ENCODE measurements around the gene HTR3C. TPM values are rescaled to one million over a fixed set of nuclear protein-coding genes. Genes with fewer than 3 reads are reported as not detected.
"Not testable (repeated sequence)": the region's sequence is repeated elsewhere in the genome, so short reads cannot be mapped to it uniquely, and the experiment has no call there.

Gene HTR3C, protein sequence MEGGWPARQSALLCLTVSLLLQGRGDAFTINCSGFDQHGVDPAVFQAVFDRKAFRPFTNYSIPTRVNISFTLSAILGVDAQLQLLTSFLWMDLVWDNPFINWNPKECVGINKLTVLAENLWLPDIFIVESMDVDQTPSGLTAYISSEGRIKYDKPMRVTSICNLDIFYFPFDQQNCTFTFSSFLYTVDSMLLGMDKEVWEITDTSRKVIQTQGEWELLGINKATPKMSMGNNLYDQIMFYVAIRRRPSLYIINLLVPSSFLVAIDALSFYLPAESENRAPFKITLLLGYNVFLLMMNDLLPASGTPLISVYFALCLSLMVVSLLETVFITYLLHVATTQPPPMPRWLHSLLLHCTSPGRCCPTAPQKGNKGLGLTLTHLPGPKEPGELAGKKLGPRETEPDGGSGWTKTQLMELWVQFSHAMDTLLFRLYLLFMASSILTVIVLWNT
- not detected in 2 replicates for total RNA-seq (2014; rRNA removed; shearing (Covaris generic))

DNA sequence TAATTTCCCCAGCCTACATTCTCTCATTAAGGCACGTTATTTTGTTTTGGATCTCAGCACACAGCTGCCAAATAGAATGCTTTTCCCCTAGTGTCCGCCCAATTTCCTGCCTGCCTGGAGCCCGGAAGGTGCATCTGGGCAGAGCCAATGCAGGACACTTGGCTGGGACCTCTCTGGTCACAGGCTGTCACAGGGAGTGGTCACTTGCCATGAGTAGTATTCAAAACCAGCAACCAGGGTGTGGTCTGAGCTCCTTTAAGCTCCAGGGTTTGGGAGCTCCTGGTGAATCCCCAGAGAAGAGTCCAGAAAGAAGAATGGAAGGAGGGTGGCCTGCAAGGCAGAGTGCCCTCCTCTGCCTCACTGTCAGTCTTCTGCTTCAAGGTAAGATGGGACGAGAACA is at the start of gene HTR3C:
Gene HTR3C (plus strand): TSS at position 281 of the 400 bp plus-strand sequence. CDS start 34 bp downstream, at position 315.
- no peak for DNase-seq (ENCODE audit: low read depth)

DNA sequence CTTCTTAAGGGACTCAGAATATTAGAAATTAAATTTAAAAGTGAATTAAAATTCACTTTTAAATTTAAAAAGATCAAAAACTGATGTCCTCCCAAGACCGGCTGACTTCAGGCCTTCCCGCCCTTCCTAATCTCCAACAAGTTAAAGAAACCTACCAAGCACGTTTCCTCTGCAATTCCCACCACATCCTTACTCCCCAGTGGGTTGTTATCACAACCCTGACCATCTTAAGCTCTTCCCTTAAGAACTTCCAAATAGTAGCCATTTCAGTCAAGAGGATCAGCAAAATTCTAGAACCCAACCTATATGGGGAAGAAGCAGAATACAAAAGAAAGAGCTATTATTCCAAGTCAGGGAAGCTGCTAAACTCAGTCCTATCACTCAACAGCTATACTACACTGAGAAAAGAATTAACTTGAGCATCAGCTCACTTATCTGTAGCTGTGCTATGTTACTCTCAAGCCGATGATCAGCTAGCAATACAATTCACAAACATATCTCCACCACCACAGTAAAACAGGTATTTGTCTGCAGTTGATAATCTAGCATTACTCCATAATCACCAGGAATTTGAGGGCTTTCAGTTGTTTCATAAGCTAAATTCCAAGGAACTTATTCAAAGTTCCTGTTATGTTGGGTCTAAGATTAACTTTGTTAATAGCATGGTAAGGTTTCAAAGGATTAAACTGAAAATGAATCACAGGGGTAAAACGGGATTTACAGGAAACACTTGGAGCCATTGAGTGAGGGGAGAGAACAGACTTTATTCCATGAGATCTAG is 49.5 kb upstream of the HTR3C start:
- no peak for DNase-seq (ENCODE audit: low read depth)

DNA sequence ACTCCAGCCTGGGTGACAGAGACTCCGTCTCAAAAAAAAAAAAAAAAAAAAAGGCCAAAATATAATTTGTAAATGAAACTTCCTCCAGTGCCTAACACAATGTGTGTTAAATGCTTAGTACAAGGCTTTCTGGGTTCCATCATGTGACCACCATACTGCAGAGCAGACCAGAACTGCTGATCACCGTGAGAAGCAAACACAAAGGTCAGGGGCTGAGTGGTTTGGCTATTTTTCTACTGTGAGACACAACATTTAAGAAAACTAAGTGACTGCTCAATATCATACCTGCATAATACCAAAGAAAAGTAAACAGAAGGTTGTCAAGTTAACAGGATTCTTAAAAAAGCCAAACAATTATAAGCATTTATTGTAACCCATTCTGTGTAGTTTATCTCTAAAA is 48.4 kb upstream of the HTR3C start:
- DNase-seq (ENCODE audit: low read depth) = no peak

DNA sequence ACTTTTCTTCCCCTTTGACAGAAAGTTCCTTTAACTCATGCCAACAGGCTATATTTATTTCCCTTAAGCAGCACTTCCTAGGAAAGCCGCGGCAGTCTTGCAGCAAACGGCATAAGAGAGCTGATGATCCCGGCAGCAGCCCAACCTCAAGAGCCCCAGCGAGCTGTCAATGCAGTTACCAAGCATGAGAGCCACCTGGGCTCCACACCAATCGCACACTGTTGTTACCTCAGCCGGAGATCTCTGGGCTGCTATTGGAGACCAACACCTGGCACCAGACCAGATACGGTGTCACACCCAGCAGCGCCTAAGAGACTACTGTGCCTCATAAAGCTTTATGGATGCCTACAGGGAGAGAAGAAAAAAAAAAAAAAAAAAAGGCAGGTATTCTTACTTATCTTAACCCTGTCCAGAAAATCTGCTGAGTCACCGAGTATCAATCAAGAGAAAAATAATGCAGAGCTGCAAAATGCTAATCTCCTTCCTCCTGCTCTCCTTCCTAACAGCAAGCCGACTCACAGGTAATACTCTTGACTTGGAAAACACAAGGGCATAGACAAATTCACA is 46.8 kb upstream of the HTR3C start:
- DNase-seq (ENCODE audit: low read depth) = peak; percentile 51

DNA sequence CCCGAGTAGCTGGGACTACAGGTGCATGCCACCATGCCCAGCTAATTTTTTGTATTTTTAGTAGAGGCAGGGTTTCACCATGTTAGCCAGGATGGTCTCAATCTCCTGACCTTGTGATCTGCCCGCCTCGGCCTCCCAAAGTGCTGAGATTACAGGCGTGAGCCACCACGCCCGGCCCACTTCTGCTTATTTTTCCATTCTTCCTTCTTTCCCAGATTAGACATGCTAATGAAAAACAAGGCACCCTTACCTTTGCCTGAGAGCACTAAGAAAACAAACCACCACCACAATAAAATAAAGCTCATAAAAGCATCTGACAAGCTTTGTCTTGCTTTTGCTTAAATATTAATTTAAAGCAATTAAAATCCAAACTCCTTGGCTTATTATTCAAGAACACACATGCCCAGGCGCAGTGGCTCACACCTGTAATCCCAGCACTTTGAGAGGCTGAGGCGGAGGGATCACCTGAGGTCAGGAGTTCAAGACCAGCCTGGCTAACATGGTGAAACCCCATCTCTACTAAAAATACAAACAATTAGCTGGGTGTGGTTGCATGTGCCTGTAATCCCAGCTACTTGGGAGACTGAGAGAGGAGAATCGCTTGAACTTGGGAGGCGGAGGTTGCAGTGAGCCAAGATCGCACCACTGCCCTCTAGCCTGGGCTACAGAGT is 45.6 kb upstream of the HTR3C start:
- DNase-seq (ENCODE audit: low read depth) = not testable (repeated sequence)

DNA sequence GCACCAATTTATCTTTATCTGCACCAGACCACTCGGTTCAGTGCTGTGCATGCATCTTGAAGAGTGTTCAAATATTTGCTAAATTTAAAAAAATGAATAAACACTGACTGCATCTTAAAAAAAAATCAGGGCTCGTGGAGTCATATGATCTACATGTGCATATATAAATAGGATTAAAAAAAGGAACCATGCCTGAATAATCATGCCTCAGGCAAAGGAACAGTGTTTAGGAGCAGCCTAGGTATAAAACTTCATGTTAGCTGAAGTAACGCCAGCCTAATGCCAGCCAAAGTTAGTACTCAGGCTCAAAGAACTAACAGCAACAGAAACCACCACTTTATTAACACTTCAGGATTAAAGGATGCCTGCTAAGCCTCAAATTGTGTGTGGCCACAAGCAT is 44.7 kb upstream of the HTR3C start:
- no peak for DNase-seq (ENCODE audit: low read depth)

DNA sequence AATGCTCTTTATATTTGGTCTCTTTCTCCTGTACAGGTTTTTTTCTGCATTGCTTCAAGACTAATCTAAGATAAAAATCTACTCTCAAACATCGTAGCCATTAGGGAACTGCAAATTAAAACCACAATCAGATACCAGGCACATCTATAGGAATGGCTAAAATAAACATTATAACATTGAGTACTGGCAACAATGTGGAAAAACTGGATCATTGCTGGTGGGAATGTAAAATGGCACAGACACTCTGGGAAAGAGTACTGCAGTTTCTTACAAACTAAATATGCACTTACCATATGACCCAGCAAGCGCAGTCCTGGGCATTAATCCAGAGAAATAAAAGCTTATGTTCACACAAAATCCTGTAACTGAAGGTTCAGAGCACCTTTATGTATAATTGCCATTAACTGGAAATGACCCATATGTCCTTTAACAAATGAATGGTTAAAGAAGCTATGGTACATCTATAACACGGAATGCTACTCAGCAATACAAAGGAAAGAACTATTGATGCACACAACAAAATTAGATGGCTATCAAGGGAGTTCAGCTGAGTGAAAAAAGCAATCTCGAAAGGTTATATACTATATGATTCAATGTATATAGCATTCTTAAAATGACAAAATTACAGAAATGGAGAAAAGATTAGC is 41.5 kb upstream of the HTR3C start:
- no peak for DNase-seq (ENCODE audit: low read depth)

DNA sequence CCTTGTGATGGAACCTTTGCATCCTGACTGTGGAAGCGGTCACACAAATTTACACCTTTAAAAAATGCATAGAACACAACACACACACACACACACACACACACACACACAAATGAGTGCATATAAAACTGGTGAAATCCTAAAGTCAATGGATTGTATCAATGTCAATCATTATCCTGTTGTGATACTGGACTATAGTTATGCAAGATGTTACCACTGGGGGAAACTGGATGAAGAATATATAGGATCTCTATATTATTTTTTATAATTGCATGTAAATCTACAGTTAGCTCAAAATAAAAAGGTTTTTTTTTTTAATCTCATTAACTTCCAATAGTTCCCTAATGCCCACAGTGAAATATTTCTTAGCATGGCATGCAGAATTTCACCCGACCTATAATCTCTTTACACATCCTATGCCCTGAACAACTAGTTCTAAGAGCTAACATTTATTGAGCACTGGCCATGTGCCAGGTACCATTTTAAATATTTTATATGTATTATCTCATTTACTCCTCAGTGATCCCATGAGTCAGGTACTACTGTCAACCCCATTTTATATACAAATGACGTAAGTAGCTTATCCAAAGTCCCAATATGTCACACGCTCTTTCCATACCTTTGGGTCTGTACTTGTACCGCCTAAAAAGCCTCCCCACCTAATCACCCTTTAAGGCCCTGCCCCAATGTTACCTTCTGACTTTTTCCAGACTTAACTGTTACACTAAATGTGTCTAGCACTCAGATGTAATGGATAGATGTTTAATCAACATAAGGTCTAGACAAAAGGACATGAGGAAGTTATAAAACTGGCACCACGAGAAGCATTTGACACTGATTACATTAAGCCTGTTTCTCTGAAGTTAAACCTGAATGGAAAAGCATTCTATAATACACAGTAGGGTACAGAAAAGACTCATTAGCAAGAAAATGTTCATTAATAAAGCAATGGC is 40.6 kb upstream of the HTR3C start:
- DNase-seq (ENCODE audit: low read depth) = no peak

DNA sequence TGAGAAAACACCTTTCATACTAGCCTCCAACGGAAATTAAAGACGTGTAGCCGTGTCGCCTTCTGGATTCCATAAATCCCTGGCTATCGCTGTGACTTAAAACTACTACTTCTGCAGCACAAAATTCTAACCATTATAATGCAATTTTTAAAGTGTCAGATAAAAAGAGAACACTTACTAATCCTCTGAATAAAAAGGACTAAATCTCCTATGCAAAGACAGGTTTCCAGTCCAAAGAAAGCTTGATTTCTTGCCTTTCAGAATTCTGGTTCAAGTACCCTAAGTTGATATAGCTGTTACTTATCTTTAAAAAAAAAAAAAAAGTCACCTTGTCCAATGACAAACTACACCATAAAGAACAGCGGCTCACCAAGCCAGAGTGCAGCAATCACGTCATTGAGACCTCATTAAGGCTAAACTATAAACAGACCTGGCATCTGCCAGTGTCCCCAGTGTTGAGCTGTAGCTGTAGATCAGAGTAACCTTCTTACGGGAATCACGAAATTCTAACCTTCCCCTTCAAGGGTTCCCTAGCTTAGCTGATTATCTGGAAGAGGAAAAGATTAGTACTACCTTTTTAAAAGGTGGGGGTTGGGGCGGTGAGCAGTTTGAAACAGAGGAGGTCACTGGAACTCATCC is 37.3 kb upstream of the HTR3C start:
- DNase-seq (ENCODE audit: low read depth) = no peak

DNA sequence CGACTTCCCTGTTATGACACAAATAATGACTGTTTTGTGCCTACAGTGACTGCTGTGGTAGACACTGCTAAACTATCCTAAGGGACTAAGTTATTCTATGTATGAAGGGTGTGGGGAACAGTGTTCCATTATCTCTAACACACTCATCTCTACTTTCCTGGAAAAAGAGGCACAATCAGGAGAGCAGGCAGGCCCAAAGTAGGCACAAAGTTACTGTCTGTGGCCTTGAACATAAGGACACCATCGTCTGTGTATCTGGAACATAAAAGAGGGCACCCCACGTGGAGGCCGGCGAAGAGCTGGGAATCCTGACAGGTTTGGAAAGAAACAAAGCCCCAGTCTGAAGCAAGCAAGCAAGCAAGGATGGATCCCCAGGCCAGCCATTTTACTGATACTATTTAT is 36.7 kb upstream of the HTR3C start:
- DNase-seq (ENCODE audit: low read depth) = no peak

DNA sequence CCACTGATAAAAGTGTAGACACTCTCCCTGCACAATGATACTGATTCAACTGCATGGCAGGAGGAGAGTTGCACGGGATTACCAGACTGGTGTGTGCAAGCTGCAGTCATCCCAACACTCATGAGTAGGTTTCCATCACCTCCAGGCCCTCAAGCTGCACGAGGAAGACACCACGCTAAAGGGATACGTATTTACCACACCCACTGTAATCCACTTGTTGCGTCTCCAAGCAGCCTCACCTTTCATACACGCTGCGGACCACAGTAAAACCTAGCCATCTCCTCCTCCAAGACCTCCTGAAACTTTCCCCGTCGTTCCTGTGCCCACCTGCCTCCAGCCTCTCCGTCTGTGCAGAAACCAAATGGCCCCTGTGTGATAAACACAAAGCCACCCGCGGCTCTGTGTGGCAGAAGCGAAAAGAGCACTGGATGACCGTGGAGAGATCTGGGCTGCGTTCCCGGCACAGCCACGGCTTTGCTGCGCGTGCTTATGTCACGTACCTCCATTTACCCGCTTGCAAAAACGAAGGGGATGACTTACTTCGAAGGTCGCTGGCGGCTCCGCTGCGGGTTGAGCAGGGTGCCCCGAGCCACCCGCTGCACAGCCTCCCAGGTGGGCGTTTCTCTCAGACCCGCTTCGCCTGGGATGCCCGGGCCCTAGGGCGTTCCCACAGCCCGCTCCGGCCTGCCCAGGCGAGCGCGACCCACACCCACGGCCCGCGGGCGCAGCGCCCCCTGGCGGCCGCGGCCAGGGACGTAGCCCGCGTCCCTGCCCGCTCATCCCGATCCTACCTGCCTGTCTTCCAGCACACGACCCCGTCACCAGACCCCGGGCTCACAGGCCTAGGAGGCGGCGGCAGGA is 35.8 kb upstream of the HTR3C start:
- peak; percentile 77 for DNase-seq (ENCODE audit: low read depth)

DNA sequence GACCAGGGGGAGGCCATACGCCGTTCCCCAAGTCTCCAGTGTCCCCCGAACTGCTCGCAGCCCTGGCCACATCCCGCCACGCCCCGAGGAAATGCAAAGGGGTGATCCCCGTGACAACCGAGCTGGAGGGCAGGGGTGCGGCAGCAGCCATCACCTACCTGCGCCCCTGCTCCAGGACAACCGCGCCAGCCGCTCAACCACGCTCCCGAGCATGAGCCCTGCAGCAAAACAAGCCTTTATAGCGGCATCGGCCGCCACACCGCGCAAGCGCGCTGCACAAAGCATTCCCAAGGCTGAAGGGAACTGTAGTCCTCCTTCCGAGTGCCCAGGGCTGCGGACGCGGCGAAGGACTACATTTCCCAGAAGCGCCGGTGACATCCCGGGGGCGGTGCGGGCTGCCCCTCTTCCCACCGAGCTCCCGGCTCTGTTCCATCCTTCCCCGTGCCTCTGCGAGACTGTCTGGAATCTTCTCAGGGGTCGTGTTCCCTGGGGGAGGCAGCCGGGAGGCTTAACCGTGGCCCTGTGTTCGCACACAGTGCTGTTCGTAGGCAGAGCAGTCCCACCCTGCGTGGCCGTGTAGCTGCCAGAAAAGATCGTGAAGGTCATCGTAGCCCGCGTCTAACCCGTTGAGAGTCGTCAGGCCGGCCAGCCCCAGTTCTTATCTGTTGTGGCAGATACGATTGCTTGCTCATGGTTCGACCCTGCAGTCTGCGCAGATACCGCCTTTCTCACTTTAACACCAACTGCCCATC is 35.0 kb upstream of the HTR3C start, which contains the start of gene ABCC5:
Gene ABCC5 (minus strand): TSS at position 213 of the 752 bp plus-strand sequence. CDS start 3,492 bp downstream, outside the sequence.
- DNase-seq (ENCODE audit: low read depth) = peak; percentile 96

DNA sequence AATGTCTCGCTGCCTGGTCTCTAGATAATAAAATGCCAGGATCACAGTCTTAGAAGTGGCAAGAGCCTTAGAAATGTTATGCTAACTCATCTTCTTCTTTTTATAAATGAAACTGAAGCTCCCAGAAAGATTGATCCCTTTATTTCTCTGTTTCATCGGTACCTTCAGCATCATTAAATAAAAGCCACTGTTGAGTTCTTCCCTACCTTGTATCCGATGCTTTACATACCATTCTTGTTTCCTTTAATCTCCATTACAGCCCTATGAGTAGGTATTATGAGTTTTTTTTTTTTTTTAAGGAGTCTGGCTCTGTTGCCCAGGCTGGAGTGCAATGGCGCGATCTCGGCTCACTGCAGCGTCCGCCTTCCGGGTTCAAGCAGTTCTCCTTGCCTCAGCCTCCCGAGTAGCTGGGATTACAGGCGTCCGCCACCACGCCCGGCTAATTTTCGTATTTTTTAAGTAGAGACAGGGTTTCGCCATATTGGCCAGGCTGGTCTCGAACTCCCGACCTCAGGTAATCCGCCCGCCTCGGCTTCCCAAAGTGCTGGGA is 34.3 kb upstream of the HTR3C start:
- no peak for DNase-seq (ENCODE audit: low read depth)

DNA sequence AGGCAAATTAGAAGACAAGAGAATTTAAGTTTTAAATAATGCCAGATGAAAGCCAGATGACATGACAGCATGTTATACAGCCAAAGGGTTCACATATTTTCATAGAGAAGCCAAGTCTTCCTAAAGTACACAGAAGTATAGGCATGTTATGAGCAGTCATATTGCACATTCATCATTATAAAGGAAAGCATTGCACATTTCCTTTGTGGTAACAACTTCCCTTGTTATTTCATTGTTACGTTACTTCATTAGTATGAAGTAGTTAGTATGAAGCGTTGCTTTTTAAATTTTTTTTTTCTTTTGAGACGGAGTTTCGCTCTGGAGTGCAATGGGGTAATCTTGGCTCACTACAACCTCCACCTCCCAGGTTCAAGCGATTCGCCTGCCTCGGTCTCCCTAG is 30.5 kb upstream of the HTR3C start:
- no peak for DNase-seq (ENCODE audit: low read depth)

DNA sequence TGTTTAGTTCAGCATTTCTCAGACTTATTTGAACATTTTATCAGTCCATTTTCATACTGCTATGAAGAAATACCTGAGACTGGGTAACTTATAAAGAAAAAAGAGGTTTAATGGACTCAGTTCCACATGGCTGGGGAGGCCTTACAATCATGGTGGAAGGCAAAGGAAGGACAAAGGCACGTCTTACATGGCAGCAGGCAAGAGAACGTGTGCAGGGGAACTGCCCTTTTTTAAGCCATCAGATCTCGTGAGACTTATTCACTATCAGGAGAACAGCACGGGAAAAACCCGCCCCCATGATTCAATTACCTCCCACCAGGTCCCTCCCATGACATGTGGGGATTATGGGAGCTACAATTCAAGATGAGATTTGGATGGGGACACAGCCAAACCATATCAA is 27.6 kb upstream of the HTR3C start:
- not testable (repeated sequence) for DNase-seq (ENCODE audit: low read depth)

DNA sequence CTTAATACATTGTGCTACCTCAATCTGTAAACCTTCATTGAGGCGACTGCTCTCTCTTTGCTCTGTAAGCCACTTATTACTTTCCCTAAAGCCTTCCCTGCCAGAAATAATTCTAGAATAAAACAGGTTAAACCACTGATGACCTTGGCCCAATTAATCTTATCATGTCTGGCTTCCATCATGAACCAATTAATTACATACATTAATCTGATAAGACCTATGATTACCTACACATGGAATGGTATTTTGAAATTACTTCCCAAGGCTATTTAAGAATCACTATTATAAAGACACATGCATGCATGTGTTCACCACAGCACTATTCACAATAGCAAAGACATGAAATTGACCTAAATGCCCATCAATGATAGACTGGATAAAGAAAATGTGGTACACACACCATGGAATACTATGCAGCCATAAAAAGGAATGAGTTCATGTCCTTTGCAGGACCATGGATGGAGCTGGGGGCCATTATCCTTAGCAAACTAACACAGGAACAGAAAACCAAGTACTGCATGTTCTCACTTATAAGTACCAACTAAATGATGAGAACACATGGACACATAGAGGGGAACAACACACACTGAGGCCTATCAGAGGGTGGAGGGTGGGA is 24.5 kb upstream of the HTR3C start:
- not testable (repeated sequence) for DNase-seq (ENCODE audit: low read depth)

DNA sequence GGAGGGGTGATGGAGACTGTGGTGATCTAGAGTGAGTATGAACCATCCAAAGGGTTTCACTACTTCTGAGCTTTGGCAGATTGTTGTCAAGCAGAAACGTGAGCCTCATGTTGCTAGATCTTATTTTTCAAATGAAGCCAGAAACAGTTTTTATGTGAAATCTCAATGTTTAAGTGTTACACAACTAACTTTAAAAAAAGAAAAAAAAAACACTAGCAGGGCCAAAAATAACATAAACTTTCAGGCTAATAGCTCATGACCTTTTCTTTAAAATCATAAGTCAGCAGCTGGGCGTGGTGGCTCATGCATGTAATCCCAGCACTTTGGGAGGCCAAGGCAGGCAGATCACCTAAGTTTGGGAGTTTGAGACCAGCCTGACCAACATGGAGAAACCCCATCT is 23.4 kb upstream of the HTR3C start:
- DNase-seq (ENCODE audit: low read depth) = no peak
